KBM-7 (cell line): ENCODE results near the gene VPS26A.
"Not testable (repeated sequence)": the region's sequence is repeated elsewhere in the genome, so short reads cannot be mapped to it uniquely, and the experiment has no call there.

Source experiments
- DNase-seq: peaks from one replicate; pipeline ENCODE4 v3.0.0-alpha.2; 2015
- in situ Hi-C: fragments of 300-500 bp; cut with MboI; formaldehyde crosslinking; loops from 2 replicates; pipeline ENCODE4 v1.14.3; 2020; ENCODE audit warnings: low sequenced_read_pairs, low pct_unique_long_range_greater_than_20kb, mixed read lengths

The VPS26A gene

GRCh38 chr10:69100136-69100872 lies 23.7 kb upstream of the VPS26A start:
- in situ Hi-C loops = no loop called here

GRCh38 chr10:69101451-69102095 lies 22.4 kb upstream of the VPS26A start:
- peak; percentile 72 for DNase-seq
- in situ Hi-C loops = no loop called here

More at GRCh38 chr10:69100136-69100872, 23.7 kb upstream of the VPS26A start:
- no peak for DNase-seq

GRCh38 chr10:69102440-69102839 lies 21.5 kb upstream of the VPS26A start:
- in situ Hi-C loops = no loop called here
- no peak for DNase-seq

- in situ Hi-C loops = no loop called here
These were observed 20.2 kb upstream of the VPS26A start for GRCh38 chr10:69103784-69104183.

GRCh38 chr10:69104994-69105790 lies 18.8 kb upstream of the VPS26A start:
- no peak for DNase-seq
- in situ Hi-C loops = no loop called here

More at GRCh38 chr10:69103784-69104183, 20.2 kb upstream of the VPS26A start:
- no peak for DNase-seq

GRCh38 chr10:69107176-69107490 lies 16.8 kb upstream of the VPS26A start:
- no peak for DNase-seq
- in situ Hi-C loops = no loop called here

GRCh38 chr10:69107699-69108098 lies 16.3 kb upstream of the VPS26A start:
- DNase-seq = no peak
- in situ Hi-C loops = no loop called here

GRCh38 chr10:69119896-69120295 lies 4.1 kb upstream of the VPS26A start:
- DNase-seq = no peak
- in situ Hi-C loops = no loop called here

- DNase-seq = no peak
- in situ Hi-C loops = no loop called here
These were observed 652 bp upstream of the VPS26A start for GRCh38 chr10:69123306-69123746.

- DNase-seq = peak; percentile 73
- in situ Hi-C loops = no loop called here
These were observed 738 bp downstream of the VPS26A start for GRCh38 chr10:69124563-69125268.

GRCh38 chr10:69125554-69125953 lies 1.6 kb downstream of the VPS26A start:
- in situ Hi-C loops = no loop called here
- DNase-seq = no peak

GRCh38 chr10:69130251-69130650 lies 6.3 kb downstream of the VPS26A start:
- no peak for DNase-seq
- in situ Hi-C loops = no loop called here

GRCh38 chr10:69139961-69140360 lies 16.0 kb downstream of the VPS26A start:
- in situ Hi-C loops = no loop called here

GRCh38 chr10:69141304-69141703 lies 17.3 kb downstream of the VPS26A start:
- no peak for DNase-seq
- in situ Hi-C loops = no loop called here

More at GRCh38 chr10:69139961-69140360, 16.0 kb downstream of the VPS26A start:
- DNase-seq = no peak

GRCh38 chr10:69142074-69142473 lies 18.1 kb downstream of the VPS26A start:
- in situ Hi-C loops, DNase-seq: not testable (repeated sequence)

GRCh38 chr10:69142983-69143382 lies 19.0 kb downstream of the VPS26A start:
- in situ Hi-C loops = no loop called here
- no peak for DNase-seq

GRCh38 chr10:69145329-69145728 lies 21.4 kb downstream of the VPS26A start:
- no peak for DNase-seq
- in situ Hi-C loops = no loop called here

GRCh38 chr10:69145864-69146263 lies 21.9 kb downstream of the VPS26A start:
- no peak for DNase-seq
- in situ Hi-C loops = no loop called here

- in situ Hi-C loops = no loop called here
- peak; percentile 40 for DNase-seq
These were observed 22.8 kb downstream of the VPS26A start for GRCh38 chr10:69146759-69147158.
